HEK293 (cell line): ENCODE measurements around the gene SIGLEC12.

ENCODE experiments used
- CTCF ChIA-PET: fragments of 350-600 bp; formaldehyde crosslinking; extraction: SDS; loops from one replicate; lab custom pipeline; 2021; ENCODE audit warnings: antibody characterized with exemption; lab: Yijun Ruan, JAX
- POLR2A ChIA-PET: fragments of 300-600 bp; formaldehyde crosslinking; extraction: SDS; loops from one replicate; lab custom pipeline; 2020; ENCODE audit warnings: antibody characterized with exemption, inconsistent platforms; lab: Yijun Ruan, JAX
- H3K27ac ChIP-seq: fragments of 200-500 bp; sonication (Bioruptor generic); 2 replicates; pipeline ENCODE4 v1.5.1; 2014; ENCODE audit warnings: low read depth, low read length, control low read depth, inconsistent platforms; ENCODE audit errors: extremely low read depth
- H3K36me3 ChIP-seq, 2 experiments: fragments of 200-500 bp in 1 of 2; sonication (Bioruptor generic) in 1 of 2; 1 replicate in 1 of 2; 2 replicates in 1 of 2; pipeline ENCODE4 v1.5.1; 2014 to 2017; ENCODE audit warnings: inconsistent platforms in 2 of 2, low read length in 2 of 2; ENCODE audit not compliant: control insufficient read depth in 2 of 2, insufficient read depth in 1 of 2
- H3K4me1 ChIP-seq: fragments of 200-500 bp; sonication (Bioruptor generic); 2 replicates; pipeline ENCODE4 v1.5.1; 2014; ENCODE audit warnings: mild to moderate bottlenecking, low read length, inconsistent platforms; ENCODE audit not compliant: control insufficient read depth, insufficient read depth
- H3K4me3 ChIP-seq: 2 replicates; pipeline ENCODE4 v1.5.1; 2011; ENCODE audit warnings: low read depth, mild to moderate bottlenecking, control low read depth, low read length, moderate library complexity
- H3K9me3 ChIP-seq: fragments of 200-500 bp; sonication (Bioruptor generic); 2 replicates; pipeline ENCODE4 v1.5.1; 2014; ENCODE audit warnings: low read depth, low read length, inconsistent platforms; ENCODE audit not compliant: control insufficient read depth, insufficient read depth
- BCL11A ChIP-seq: fragments of 450-650 bp; formaldehyde crosslinking; IDR thresholded peaks from 2 replicates; pipeline ENCODE4 v1.5.1; 2016; ENCODE audit warnings: low read depth, missing biosample characterization, missing genetic modification characterization
- HOXA7 ChIP-seq: sonication (generic); formaldehyde crosslinking; IDR thresholded peaks from 2 replicates; pipeline ENCODE4 v1.8.1; 2022; ENCODE audit warnings: missing genetic modification reagents, borderline replicate concordance
- WT1 ChIP-seq: fragments of 450-650 bp; formaldehyde crosslinking; IDR thresholded peaks from 2 replicates; pipeline ENCODE4 v1.5.1; 2016; ENCODE audit warnings: missing biosample characterization, missing genetic modification characterization
- YY2 ChIP-seq: fragments of 450-650 bp; formaldehyde crosslinking; IDR thresholded peaks from 2 replicates; pipeline ENCODE4 v1.5.1; 2016; ENCODE audit warnings: missing biosample characterization, missing genetic modification characterization
- ZBTB8A ChIP-seq: fragments of 450-650 bp; formaldehyde crosslinking; IDR thresholded peaks from 2 replicates; pipeline ENCODE4 v1.5.1; 2016; ENCODE audit warnings: missing biosample characterization, missing genetic modification characterization
- ZFHX2 ChIP-seq: fragments of 450-650 bp; formaldehyde crosslinking; conservative IDR thresholded peaks from 2 replicates; pipeline ENCODE4 v1.5.1; 2016; ENCODE audit warnings: missing biosample characterization, missing genetic modification characterization
- ZNF146 ChIP-seq: fragments of 450-650 bp; formaldehyde crosslinking; IDR thresholded peaks from 2 replicates; pipeline ENCODE4 v1.5.1; 2016; ENCODE audit warnings: missing biosample characterization, missing genetic modification characterization
- ZNF37A ChIP-seq: fragments of 450-650 bp; IDR thresholded peaks from 2 replicates; pipeline ENCODE4 v1.5.1; 2018; ENCODE audit warnings: missing biosample characterization, missing genetic modification characterization
- ZNF626 ChIP-seq: fragments of 450-650 bp; sonication (Bioruptor Pico); formaldehyde crosslinking; IDR thresholded peaks from 2 replicates; pipeline ENCODE4 v1.5.1; 2018; ENCODE audit warnings: missing biosample characterization, missing genetic modification characterization, inconsistent platforms
- TF ChIP-seq, protein P1 (sequence below): fragments of 450-650 bp; formaldehyde crosslinking; IDR thresholded peaks from 2 replicates; pipeline ENCODE4 v1.5.1; 2016; ENCODE audit warnings: missing biosample characterization, missing genetic modification characterization
- TF ChIP-seq, protein P2 (sequence below): fragments of 450-650 bp; formaldehyde crosslinking; IDR thresholded peaks from 2 replicates; pipeline ENCODE4 v1.5.1; 2017; ENCODE audit warnings: missing biosample characterization, mild to moderate bottlenecking, missing genetic modification characterization, moderate library complexity
- TF ChIP-seq, protein P3 (sequence below): fragments of 450-650 bp; formaldehyde crosslinking; IDR thresholded peaks from 2 replicates; pipeline ENCODE4 v1.5.1; 2016; ENCODE audit warnings: missing biosample characterization, missing genetic modification characterization

SIGLEC12 gene

DNA sequence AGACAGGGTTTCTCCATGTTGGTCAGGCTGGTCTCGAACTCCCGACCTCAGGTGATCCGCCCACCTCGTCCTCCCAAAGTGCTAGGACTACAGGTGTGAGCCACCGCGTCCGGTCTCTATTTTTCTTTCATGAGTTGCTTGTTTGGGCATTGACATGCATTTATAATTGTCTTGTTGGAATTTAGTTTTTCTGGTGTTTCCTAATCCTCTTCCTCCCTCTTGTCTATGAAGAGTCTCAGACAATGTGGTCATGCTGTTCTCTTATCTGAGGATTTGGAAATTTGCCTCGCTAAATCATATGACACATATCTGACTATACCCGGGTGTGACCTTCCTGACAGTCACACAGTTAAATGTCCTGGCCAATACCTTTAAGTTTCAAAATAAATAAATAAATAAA lies 30.6 kb downstream of the SIGLEC12 start:
- CTCF ChIA-PET, result interaction anchor here (0.7 to 4.7 kb wide), 8 partner anchors 9 to 306 kb away, joined by 3 to 104 read pairs (median 8); no protein-coding TSS in a partner anchor
- POLR2A ChIA-PET, result no interaction called here
- no peak for TF ChIP-seq ZNF37A (tag by site-specific recombination)
- TF ChIP-seq WT1 (tag by site-specific recombination), result no peak
- TF ChIP-seq, protein P1, sequence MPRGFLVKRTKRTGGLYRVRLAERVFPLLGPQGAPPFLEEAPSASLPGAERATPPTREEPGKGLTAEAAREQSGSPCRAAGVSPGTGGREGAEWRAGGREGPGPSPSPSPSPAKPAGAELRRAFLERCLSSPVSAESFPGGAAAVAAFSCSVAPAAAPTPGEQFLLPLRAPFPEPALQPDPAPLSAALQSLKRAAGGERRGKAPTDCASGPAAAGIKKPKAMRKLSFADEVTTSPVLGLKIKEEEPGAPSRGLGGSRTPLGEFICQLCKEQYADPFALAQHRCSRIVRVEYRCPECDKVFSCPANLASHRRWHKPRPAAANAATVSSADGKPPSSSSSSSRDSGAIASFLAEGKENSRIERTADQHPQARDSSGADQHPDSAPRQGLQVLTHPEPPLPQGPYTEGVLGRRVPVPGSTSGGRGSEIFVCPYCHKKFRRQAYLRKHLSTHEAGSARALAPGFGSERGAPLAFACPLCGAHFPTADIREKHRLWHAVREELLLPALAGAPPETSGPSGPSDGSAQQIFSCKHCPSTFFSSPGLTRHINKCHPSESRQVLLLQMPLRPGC (tag by site-specific recombination), result no peak
- Histone ChIP-seq H3K4me1 (no peaks in the 10 kb centered on the region), H3K9me3 (no peaks in the 10 kb centered on the region), H3K4me3 (no peak overlapping the region), H3K36me3 (no peaks in the 10 kb centered on the region), H3K27ac (no peak overlapping the region)

DNA sequence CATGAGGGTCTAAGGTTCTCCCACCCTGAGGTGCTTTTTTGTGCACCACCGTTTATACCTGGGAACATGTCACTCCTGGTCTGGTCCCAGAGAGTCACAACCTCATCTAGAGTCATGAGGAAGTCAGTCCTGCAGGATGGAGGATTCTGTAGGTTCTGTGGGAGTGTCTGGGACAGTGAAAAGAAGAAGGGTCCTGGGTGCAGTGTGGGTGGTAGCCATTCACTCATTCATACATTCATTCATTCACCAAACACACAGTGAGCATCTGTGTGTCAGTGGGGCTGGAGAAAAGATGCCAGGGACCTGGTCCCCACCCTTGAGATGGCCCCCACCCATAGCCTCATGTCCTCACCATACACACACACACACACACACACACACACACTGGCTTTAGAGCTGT lies 32.0 kb downstream of the SIGLEC12 start:
- CTCF ChIA-PET, result no interaction called here

DNA sequence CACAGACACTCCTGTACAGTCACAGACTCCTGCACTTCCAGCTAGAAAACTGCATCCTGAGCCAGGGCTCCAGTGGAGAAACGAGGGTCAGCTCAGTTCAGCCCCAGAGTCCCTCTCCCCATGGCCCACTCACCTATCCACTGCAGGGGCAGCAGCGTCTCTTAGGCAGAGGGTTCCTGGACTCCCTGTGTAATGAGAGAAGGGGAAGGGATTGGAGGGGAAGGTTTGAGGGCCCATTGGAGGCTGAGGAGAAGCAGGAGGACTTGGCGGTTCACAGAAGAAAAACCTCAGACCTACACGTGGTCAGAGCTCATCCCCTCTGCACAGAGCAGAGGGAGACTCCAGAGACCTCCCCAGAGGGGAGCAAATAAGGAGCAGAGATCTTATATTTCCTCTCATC lies 32.4 kb downstream of the SIGLEC12 start:
- ChIA-PET POLR2A (no interaction called here), CTCF (interaction anchor here (1.3 to 1.6 kb wide), 2 partner anchors 44 to 188 kb away, joined by 5 to 6 read pairs; no protein-coding TSS in a partner anchor)
- TF ChIP-seq ZFHX2 (tag by site-specific recombination) (no peak), YY2 (no peak), HOXA7 (no peak), ZNF146 (tag by site-specific recombination) (no peak), BCL11A (tag by site-specific recombination) (no peak)
- H3K36me3 ChIP-seq, result no peaks in the 10 kb centered on the region
- H3K9me3 ChIP-seq, result no peaks in the 10 kb centered on the region
- H3K27ac ChIP-seq, result no peak overlapping the region
- no peak overlapping the region for H3K4me3 ChIP-seq
- no peaks in the 10 kb centered on the region for H3K4me1 ChIP-seq

More for the DNA sequence above, 32.0 kb downstream of the SIGLEC12 start:
- POLR2A ChIA-PET, result no interaction called here
- Histone ChIP-seq H3K9me3 (no peaks in the 10 kb centered on the region), H3K4me3 (no peak overlapping the region), H3K27ac (no peak overlapping the region), H3K4me1 (no peaks in the 10 kb centered on the region), H3K36me3 (no peaks in the 10 kb centered on the region)
- TF ChIP-seq, protein P1 (tag by site-specific recombination), result no peak
- TF ChIP-seq ZBTB8A (tag by site-specific recombination) (no peak), ZNF626 (tag by site-specific recombination) (no peak)
- TF ChIP-seq, protein P2, sequence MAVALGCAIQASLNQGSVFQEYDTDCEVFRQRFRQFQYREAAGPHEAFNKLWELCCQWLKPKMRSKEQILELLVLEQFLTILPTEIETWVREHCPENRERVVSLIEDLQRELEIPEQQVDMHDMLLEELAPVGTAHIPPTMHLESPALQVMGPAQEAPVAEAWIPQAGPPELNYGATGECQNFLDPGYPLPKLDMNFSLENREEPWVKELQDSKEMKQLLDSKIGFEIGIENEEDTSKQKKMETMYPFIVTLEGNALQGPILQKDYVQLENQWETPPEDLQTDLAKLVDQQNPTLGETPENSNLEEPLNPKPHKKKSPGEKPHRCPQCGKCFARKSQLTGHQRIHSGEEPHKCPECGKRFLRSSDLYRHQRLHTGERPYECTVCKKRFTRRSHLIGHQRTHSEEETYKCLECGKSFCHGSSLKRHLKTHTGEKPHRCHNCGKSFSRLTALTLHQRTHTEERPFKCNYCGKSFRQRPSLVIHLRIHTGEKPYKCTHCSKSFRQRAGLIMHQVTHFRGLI (tag by site-specific recombination), result no peak
- TF ChIP-seq, protein P3, sequence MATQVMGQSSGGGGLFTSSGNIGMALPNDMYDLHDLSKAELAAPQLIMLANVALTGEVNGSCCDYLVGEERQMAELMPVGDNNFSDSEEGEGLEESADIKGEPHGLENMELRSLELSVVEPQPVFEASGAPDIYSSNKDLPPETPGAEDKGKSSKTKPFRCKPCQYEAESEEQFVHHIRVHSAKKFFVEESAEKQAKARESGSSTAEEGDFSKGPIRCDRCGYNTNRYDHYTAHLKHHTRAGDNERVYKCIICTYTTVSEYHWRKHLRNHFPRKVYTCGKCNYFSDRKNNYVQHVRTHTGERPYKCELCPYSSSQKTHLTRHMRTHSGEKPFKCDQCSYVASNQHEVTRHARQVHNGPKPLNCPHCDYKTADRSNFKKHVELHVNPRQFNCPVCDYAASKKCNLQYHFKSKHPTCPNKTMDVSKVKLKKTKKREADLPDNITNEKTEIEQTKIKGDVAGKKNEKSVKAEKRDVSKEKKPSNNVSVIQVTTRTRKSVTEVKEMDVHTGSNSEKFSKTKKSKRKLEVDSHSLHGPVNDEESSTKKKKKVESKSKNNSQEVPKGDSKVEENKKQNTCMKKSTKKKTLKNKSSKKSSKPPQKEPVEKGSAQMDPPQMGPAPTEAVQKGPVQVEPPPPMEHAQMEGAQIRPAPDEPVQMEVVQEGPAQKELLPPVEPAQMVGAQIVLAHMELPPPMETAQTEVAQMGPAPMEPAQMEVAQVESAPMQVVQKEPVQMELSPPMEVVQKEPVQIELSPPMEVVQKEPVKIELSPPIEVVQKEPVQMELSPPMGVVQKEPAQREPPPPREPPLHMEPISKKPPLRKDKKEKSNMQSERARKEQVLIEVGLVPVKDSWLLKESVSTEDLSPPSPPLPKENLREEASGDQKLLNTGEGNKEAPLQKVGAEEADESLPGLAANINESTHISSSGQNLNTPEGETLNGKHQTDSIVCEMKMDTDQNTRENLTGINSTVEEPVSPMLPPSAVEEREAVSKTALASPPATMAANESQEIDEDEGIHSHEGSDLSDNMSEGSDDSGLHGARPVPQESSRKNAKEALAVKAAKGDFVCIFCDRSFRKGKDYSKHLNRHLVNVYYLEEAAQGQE (tag by site-specific recombination), result no peak
